Activated CD4-positive, alpha-beta T cell treated with anti-CD3 and anti-CD28 coated beads, Interleukin-2, amount 50 U/mL, for 16 hours (primary cell): ENCODE results near the gene TXNRD2.

Experiments
- DNase-seq: peaks from one replicate; pipeline ENCODE4 v3.0.0-alpha.2; 2020

The TXNRD2 gene

DNA sequence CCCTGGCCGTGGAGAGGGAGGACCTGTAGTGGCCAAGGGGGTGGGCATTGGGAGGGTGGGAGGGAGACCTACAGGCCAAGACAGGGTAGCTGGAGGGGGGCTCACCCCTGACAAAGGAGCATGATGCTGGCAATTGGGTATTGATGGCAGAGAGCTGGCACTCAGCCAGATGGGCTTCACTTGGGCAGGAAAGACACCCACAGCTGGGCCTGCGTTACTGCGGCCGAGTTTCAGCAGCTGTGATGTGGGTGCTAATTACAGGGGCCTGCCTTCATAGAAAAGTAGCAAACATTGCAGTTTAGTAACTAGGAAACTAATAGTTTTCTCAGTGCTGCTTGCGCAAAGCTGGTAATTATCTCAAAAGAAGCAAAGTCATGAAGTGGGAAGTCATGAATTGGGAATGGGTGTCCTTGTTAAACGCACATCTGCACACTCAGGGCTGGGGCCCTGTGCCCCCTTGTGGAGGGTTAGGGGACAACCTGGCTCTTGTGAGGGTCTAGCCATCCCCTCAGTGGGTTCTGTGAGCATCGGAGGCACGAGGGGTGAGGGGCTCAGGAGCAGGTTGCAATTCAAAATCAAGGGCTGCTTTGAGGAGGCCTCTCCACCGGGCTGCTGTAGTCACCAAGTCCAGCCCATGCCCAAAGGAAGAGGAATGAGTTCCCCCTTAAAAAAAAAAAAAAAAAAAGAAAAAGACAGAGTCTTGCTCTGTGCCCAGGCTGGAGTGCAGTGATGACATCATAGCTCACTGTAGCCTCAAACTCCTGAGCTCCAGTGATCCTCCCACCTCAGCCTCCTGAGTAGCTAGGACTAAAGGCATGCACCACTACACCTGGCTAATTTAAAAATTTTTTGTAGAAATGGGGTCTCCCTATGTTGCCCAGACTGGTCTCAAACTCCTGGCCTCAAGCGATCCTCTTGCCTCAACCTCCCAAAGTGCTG, 24.4 kb upstream of the TXNRD2 start:
- no peak for DNase-seq

DNA sequence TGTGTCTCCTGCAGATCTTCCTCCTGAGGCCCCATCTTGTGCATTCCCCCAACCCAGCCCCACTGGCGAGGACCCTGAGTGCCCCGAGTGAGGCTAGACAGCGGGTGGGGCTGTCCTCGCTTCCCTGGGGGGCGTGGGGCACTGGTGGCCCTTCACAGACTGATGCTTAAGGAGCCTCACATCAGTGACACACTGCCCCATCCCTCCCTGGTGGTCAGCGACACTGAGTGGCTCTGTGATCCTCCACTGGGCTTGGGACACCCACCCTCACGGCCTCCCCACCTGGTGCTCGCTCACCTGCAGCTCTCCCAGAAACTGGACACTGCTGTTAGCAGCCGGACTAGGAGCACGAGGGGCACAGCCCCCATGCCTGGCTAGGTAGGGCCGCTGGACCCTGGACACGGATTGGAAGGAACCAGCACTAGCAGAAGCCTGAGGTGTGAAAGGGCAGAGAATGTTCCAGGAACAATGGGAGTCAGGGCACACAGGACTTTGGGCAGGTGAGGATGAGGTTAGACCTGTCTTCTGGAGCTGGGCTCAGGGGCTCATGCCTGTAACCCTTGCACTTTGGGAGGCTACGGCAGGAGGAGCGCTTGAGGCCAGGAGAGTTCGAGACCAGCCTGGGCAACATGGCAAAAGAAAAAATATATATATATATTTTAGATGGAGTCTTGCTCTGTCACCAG, 23.2 kb upstream of the TXNRD2 start:
- no peak for DNase-seq

DNA sequence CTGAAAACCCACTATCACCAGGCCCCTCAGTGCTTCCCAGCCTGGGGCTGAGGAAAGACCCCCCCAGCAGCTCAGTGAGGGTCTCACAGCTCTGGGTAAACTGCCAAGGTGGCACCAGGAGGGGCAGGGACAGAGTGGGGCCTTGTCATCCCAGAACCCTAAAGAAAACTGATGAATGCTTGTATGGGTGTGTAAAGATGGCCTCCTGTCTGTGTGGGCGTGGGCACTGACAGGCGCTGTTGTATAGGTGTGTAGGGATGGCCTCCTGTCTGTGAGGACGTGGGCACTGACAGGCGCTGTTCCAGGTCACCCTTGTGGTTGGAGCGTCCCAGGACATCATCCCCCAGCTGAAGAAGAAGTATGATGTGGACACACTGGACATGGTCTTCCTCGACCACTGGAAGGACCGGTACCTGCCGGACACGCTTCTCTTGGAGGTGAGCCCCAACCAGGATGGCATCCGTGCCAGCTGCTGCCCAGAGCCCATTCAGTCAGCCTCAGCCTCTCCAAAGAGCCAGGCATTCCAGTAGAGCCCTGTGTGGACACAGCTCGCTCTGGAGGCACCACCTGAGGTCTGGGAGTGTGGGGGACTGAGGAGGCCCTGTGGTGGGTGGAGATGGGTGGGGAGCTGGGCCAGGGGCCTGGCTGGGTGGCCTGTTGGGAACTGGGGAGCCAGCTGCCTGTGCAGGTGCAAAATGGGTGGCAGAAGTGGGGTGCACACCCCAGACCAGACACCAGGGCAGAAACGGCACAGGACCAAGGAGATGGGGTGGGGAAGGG, 22.4 kb upstream of the TXNRD2 start:
- no peak for DNase-seq

DNA sequence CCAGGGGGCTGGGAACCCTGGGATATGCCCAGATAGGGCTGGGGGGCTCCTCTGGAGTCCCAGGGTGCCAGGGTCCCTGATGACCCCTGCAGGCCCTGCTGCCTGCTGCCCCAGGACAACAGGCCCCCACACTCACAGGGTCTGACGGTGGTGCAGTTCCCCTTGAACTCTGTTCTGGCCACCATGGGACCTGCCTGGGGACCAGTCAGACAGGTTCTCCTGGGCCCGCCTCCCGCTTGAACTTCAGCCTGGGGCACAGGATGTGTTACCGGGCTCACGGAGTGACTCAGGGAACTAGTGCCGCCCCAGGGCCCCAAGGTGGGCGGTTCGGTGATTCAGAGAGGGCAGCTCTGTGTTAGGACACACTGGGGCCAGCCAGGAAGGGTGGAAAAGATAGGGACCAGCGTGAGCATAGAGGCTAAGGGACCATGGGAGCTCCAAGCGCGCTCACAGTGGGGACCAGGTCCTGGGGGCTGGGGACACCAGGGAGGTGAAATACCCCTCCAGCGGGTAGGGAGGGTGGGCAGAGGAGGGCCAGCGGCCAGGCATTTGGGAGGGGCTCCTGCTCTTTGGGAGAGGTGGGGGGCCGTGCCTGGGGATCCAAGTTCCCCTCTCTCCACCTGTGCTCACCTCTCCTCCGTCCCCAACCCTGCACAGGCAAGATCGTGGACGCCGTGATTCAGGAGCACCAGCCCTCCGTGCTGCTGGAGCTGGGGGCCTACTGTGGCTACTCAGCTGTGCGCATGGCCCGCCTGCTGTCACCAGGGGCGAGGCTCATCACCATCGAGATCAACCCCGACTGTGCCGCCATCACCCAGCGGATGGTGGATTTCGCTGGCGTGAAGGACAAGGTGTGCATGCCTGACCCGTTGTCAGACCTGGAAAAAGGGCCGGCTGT, 21.5 kb upstream of the TXNRD2 start:
- DNase-seq, result no peak

DNA sequence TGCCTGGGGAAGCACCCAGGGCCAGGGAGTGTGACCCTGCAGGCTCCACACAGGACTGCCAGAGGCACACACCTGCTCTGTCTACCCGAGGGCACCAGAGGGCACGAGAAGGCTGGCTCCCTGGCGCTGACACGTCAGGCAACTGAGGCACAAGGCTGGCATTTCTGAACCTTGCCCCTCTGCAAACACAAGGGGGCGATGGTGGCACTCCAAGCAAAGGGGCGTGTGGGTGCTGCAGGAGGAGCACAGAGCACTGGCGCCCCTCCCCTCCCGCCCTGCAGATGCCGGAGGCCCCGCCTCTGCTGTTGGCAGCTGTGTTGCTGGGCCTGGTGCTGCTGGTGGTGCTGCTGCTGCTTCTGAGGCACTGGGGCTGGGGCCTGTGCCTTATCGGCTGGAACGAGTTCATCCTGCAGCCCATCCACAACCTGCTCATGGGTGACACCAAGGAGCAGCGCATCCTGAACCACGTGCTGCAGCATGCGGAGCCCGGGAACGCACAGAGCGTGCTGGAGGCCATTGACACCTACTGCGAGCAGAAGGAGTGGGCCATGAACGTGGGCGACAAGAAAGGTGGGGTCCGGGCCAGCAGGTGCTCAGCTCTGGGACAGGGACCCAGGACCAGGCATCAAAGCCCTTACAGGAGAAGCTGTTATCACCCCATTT, 20.8 kb upstream of the TXNRD2 start:
- peak; percentile 75 for DNase-seq

DNA sequence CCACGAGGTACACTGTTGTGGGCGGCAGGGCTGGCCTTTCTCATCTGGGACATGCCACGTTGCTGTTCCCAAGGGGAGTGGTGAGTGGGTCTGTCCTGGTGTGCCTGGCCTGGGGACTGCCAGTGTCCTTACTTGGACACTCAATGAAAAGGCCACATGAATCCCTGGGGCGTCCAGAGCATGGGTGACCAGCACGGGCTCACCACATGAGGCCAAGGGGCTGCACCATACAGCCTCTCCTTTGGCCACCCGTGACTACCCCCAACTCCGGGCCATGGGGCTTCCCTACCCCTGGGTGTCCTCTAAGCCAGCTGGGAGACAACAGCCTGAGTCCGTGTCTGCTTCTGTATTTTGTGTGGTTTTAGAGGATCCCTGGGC, 20.2 kb upstream of the TXNRD2 start:
- DNase-seq, result no peak

DNA sequence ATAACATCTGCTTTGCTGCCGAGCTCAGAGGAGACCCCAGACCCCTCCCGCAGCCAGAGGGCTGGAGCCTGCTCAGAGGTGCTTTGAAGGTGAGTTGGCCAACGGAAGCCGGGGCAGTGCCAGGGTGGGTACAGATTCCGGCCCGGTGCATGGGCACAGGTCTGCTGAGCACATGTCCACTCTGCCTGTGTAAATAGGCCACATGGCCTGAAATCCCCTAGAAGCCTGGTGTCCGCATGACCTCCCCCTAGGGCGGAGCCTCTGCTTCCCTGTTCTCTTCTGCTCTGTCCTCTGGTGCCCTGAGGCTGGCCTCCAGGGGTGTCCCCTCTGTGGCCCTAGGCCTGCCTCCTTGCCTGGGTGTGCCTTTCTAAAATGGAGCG, 19.6 kb upstream of the TXNRD2 start:
- no peak for DNase-seq

DNA sequence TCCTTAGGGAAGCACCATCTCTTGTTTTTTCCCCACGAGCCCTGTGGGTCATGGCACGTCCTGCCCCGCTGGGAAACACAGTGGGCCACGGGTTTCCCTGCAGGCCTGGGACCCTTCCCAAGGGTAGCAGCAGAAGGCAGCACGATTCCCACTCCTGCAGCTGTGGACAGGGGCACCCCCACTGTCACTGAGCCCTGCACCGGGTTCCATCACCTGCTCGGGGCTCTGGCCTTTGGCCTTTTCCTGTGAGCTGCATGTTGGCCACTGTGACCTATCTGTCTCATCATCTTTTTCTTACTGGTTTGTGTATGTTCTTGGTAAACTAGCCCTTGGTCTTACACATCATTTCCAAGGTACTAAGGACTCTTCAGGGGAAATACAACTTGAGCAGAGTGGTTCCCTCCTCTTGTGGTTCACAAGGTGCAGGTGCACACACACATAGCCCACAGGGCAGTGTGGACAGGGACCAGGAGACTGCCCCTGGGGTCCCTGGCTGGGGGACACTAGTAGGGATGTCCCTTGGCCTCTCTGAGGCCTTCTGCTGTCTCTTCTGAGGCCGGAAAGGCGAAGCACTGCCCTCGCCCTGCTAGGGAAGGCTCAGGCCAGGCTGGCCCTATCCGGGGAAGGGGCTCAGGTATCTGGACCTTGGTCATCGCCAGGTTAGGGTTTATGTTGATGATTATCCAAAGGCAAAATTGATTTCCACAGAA, 19.0 kb upstream of the TXNRD2 start:
- no peak for DNase-seq

DNA sequence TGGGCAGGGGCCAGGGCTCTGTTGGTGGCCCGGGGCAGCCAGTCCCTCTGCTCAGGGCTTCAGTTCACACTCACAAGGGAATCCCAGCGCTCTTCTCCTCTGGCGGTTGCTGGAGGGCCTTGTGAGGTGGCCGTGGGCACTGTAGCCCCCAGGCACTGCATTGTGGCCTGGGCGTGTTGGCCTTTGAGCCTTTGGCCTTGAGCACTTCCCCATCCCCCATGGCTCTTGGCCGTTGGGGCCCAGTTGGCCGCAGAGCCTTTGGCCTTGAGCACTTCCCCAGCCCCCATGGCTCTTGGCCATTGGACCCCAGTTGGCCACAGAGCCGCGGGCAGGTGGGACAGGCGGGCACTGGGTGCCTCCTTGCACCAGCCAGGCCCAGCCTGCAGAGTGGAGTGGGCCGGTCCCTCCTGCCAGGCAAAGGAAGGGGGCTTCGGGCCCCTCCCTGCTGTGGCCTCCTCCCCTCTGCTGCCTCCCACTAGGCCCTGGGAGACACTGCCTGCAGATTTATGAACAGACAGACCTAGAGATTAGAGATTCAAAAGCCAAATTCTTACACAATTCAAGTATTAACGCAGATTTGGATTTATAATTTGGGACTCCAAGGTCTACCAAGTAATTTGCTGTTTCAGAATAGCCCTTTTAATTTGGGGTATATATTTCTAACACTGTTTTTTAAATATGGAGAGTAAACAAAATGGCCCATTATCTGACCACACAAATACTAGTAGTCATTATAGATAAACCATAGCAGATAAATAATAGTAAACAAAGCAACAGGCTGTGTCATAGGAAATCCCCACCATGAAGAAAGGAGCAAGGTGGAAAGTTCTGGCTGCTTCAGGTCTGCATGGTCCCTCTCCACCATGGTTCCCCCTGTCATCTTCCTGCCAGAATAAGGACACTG, 18.2 kb upstream of the TXNRD2 start:
- no peak for DNase-seq

DNA sequence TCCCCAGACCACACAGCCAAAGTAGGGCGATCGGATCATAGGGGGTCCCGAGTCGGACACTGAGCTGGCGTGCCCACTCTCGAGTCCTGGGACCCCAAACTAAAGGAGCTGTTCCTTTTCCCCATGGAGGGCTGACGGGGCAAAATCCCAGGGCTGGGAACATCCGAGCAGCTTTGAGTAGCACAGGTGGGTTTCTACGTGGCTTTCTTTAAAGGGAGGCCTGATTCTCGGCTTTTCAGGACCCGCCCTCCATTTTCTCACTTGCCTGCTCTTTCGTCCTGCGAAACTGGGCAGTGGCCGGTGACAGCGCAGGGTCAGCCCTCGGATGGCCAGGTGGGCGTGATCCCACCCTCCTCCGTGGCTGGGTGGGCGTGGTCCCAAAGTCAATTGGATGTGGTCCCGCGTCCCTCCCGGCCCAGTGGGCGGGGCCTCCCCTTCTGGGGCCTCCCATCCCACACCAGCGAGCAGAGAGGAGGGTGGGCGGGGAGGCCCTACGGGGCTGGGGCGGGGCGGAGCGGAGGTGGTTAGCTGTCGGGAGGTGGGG, 17.5 kb upstream of the TXNRD2 start:
- DNase-seq, result no peak

DNA sequence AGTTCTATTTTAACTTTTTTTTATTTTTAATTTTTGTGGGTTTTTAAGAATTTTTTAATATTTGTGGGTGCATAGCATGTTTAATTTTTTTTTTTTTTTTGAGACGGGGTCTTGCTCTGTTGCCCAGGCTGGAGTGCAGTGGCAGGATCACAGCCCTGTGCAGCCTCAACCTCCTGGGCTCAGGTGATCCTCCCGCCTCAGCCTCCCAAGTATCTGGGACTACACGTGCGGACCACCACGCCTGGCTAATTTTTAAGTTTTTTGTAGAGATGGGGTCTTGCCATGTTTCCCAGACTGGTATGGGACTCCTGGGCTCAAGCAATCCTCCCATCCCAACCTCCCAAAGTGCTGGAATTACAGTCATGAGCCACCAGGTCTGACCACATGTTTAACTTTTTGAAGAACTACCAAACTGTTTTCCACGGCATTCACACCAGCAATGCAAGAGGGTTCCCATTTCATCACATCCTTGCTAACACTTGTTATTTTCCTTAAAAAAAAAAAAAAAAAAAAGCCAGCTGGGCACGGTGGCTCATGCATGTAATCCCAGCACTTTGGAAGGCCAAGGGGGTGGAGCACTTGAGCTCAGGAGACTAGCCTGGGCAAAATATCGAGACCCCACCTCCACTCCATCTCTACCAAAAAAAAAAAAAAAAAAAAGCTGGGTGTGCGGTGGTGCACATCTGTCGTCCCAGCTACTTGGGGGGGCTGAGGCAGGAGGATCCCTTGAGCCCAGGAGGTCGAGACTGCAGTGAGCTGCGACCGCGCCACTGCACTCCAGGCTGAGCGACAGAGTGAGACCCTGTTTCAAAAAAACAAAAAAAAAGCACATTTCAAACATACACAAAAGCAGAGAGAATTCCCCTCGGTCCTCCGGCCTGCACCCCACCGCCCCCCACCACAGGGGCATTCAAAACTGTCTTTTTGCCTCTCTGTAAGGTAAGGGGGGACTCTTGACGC, 16.7 kb upstream of the TXNRD2 start:
- DNase-seq, result no peak

DNA sequence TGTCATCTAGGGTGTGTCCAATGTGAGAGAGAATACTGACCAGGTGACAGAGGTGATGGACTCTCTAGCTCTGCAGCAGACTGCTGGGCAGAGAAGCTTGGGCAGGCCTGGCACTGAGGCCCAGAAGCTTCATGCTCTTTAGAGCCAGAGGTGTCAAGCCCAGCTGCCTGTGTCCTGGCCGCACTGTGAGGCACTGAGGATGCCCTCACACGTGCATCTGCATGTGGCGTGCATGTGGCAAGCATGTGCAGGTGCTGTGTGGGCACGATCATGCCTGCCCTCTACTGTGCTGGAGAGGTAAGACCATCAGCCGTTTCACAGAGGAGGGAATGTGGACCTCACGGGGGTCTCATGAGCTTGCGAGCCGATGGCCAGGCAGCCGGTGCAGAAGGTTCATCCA, 15.8 kb upstream of the TXNRD2 start:
- no peak for DNase-seq

DNA sequence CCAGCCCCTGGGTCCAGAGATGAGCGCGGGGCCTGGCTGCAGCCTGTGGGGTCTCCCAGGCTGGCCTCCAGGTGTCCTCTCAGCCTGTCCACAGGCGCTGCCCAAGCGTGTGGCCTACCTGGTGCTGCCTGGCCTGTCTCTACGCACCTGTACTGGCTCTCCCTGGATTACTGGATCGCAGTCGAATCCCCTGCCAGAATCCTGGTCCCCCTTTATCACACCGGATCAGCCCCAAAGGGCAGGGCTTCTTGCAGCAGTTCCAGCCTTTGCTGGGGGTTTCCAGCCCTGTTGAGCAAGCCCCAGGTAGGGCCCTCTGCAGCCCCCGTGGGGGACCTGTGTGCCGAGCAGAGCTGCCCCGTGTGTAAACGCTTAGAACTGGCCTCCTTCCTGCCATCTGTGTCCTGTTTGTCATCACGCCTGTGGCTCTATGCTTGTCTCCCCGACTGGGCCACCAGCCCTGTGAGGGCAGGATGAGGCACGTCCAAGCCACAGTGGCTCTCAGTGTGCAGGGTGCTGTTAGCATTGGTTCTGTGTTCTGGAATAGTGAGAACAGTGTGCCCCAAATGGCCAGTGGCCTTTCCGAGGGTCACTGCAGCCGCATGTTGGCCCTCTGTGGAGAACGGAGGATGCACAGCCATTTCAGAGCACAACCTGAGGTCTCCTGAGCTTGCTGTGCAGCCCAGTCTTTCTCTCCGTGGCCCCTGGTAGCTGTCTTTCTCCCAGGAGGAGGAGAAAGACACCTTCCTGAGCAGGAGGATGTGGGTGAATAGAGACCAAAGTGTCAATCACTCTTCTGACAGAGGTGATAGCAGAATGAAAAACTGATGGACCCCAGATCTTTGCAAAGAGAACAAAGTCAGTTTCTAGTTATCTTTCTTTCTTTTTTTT, 13.9 kb upstream of the TXNRD2 start:
- DNase-seq, result no peak

DNA sequence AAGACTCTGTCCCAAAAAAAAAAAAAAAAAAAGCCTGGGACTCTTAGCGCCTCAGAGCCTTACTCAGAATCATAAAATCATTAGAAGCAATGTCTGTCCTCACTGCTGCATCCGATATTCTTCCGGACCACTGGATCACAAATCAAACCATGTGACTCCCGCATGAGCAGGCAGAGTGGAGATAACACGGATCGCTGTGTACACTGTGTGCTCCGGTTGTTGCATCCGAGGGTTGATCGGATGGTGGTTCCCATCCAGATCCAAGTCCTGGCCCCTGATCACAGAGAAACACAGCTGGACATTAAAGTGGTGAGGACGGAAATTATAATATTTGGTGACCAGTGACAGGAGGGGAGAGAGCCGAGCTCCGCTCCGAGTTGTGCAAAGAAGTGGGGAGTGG, 9.7 kb upstream of the TXNRD2 start:
- no peak for DNase-seq

DNA sequence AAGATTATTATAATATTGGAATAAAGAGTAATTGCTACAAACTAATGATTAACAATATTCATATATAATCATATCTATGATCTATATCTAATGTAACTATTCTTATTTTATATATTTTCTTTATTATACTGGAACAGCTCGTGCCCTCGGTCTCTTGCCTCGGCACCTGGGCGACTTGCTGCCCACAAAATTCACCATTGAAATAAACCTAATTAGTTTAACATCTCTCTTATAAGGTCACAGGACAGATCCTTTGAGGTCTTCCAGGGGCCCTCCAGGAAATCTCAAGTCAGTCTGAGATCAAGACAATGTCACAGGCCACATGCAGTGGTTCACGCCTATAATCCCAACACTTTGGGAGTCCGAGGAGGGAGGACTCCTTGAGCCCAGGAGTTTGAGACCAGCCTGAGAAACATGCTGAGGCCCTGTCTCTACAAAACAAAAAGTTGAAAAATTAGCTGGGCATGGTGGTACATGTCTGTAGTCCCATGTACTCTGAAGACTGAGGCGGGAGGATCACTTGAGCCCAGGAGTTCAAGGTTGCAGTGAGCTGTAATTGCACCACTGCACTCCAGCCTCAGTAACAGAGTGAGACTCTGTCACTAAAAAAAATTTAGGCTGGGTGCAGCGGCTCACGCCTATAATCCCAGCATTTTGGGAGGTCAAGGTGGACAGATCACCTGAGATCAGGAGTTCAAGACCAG, 6.6 kb upstream of the TXNRD2 start:
- no peak for DNase-seq

DNA sequence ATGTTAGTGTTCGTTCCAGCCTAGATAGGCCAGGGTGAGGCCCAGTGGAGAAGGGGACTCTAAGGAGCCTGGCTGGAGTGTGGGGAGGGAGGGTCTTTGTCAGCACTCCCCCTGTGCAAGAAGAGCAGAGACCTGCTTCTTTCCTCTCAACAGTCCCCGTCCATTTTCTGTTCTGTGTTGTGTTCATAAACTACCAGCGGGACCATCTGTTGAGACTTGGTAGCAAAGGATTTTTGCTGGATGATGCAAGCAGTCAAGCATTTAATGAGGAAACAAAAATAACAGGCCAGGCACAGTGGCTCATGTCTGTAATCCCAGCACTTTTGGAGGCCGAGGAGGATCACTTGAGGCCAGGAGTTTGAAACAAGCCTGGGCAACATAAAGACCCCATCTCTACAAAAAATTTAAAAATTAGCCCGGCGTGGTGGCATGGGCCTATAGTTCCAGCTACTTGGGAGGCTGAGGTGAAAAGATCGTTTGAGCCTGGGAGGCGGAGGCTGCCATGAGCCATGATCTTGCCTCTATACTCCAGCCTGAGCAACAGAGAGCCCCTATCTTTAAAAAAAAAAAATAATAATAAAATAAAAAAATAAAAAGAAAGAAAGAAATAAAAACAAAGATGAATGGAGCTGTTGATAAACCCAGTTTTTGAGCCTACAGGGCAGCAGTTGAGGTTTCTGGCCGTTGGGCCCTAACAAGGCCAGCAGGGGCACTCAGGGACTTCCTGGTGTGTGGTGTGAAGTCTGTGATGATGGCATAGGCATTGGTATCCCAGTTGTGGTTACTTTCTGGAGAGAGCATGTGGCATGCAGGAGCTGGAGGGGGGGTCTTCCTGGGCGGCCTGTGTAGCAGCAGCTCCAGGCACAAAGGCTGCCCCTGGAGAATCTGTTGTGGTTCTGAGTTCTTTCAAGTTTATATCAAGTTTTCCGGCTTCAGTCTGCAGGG, 1.7 kb upstream of the TXNRD2 start:
- DNase-seq, result no peak
